Neural cell (in vitro differentiated cells): ENCODE data around the gene FAM78B.

ENCODE experiments used
- EZH2 ChIP-seq: fragments of 200-600, 300-800 bp; shearing (Covaris generic), sonication (generic); IDR thresholded peaks from 2 replicates; pipeline ENCODE4 v1.6.1; 2014; ENCODE audit warnings: antibody characterized with exemption, low read length, borderline replicate concordance, mild to moderate bottlenecking; ENCODE audit not compliant: insufficient read depth, poor library complexity, severe bottlenecking
- RAD21 ChIP-seq: fragments of 450-650 bp; conservative IDR thresholded peaks from 2 replicates; pipeline ENCODE4 v1.6.1; 2014; ENCODE audit warnings: antibody characterized with exemption, mild to moderate bottlenecking, moderate library complexity

GRCh38 chr1:166132496-166132895, 34.3 kb downstream of the FAM78B start:
- TF ChIP-seq RAD21: no peak
- TF ChIP-seq EZH2: no peak
